Colon (tissue), 2 donors: ENCODE measurements around the gene TRIM50.
"Not testable (repeated sequence)": the region's sequence is repeated elsewhere in the genome, so short reads cannot be mapped to it uniquely, and the experiment has no call there.

Source experiments
- FAIRE-seq: peaks from 2 replicates; lab custom pipeline; 2012; peaks lifted over from hg19 to GRCh38; lab: Jason Lieb, UNC
- donor health status: control.
- donor health status: control.

Gene TRIM50

GRCh38 chr7:73313521-73313906 lies 14.4 kb downstream of the TRIM50 start:
- FAIRE-seq, result no peak

GRCh38 chr7:73312831-73313520 lies 14.9 kb downstream of the TRIM50 start:
- no peak for FAIRE-seq

GRCh38 chr7:73311421-73311820 lies 16.5 kb downstream of the TRIM50 start:
- not testable (repeated sequence) for FAIRE-seq

- FAIRE-seq, result no peak
Observed at GRCh38 chr7:73308665-73309214, 19.1 kb downstream of the TRIM50 start, which contains the start of gene NSUN5. Gene NSUN5 (minus strand): TSS chr7:73308826. CDS start chr7:73308790, 36 bp downstream.

GRCh38 chr7:73308074-73308664 lies 19.7 kb downstream of the TRIM50 start:
- FAIRE-seq, result no peak

- FAIRE-seq, result no peak
Observed at GRCh38 chr7:73307436-73307835, 20.4 kb downstream of the TRIM50 start.

- FAIRE-seq, result not testable (repeated sequence)
Observed at GRCh38 chr7:73304612-73305387, 23.1 kb downstream of the TRIM50 start.

- no peak for FAIRE-seq
Observed at GRCh38 chr7:73304071-73304470, 23.8 kb downstream of the TRIM50 start.

- FAIRE-seq, result no peak
Observed at GRCh38 chr7:73303546-73303945, 24.3 kb downstream of the TRIM50 start.

GRCh38 chr7:73302846-73303245 lies 25.0 kb downstream of the TRIM50 start:
- FAIRE-seq, result not testable (repeated sequence)

GRCh38 chr7:73301108-73301507 lies 26.8 kb downstream of the TRIM50 start:
- not testable (repeated sequence) for FAIRE-seq

- not testable (repeated sequence) for FAIRE-seq
Observed at GRCh38 chr7:73299812-73300211, 28.1 kb downstream of the TRIM50 start.

GRCh38 chr7:73297706-73298105 lies 30.2 kb downstream of the TRIM50 start:
- FAIRE-seq, result not testable (repeated sequence)

GRCh38 chr7:73297235-73297634 lies 30.6 kb downstream of the TRIM50 start:
- not testable (repeated sequence) for FAIRE-seq

- FAIRE-seq, result not testable (repeated sequence)
Observed at GRCh38 chr7:73277210-73277609, 50.7 kb downstream of the TRIM50 start.

- FAIRE-seq, result not testable (repeated sequence)
Observed at GRCh38 chr7:73267813-73268212, 60.1 kb downstream of the TRIM50 start.

- FAIRE-seq, result not testable (repeated sequence)
Observed at GRCh38 chr7:73266719-73267368, 61.0 kb downstream of the TRIM50 start.
